DMS153 (cell line): Measurements from ENCODE around the gene SUN1.
"Not testable (repeated sequence)": the region's sequence is repeated elsewhere in the genome, so short reads cannot be mapped to it uniquely, and the experiment has no call there.

ENCODE experiments used
- DNase-seq: peaks from one replicate; lab custom pipeline; 2025; lab: John Stamatoyannopoulos, UW

The SUN1 gene, protein sequence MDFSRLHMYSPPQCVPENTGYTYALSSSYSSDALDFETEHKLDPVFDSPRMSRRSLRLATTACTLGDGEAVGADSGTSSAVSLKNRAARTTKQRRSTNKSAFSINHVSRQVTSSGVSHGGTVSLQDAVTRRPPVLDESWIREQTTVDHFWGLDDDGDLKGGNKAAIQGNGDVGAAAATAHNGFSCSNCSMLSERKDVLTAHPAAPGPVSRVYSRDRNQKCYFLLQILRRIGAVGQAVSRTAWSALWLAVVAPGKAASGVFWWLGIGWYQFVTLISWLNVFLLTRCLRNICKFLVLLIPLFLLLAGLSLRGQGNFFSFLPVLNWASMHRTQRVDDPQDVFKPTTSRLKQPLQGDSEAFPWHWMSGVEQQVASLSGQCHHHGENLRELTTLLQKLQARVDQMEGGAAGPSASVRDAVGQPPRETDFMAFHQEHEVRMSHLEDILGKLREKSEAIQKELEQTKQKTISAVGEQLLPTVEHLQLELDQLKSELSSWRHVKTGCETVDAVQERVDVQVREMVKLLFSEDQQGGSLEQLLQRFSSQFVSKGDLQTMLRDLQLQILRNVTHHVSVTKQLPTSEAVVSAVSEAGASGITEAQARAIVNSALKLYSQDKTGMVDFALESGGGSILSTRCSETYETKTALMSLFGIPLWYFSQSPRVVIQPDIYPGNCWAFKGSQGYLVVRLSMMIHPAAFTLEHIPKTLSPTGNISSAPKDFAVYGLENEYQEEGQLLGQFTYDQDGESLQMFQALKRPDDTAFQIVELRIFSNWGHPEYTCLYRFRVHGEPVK

DNA sequence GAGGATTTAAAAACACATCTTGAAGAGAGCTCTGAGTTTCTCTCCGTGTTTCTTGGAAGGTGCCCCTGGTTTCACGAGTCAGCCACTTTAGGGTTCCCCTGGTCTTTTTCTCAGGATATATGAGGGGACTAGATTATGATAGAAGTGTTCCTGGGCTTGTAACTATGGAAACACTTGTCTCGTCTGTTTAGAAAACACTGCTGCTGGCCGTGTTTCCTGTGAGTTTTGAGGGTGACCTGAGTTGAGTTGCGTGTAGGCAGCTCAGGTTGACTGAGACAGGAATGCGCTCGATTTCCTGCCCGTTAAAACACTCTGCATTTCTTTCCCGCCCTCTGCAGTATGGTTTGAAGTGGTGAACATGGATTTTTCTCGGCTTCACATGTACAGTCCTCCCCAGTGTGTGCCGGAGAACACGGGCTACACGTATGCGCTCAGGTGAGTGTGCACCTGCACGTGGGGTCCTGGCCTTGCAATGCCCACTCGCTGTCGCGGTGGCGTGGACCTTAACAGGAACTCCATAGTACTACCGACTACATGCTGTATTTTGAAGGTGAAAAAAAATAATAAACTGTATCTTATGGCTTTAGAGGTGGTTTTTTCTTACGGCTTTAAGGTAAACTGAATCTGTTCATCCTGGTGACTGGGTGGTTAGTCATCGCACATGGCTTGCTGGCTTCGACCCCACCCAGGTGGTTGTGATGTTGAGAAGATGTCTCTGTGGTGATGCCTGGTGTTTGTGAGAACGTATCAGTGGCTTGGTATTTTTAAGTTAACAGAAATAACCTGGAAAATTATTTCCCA, at the start of gene SUN1:
Gene SUN1 (plus strand): TSS at position 310 of the 801 bp plus-strand sequence. CDS start 49 bp downstream, at position 359.
- peak; percentile 87 for DNase-seq

DNA sequence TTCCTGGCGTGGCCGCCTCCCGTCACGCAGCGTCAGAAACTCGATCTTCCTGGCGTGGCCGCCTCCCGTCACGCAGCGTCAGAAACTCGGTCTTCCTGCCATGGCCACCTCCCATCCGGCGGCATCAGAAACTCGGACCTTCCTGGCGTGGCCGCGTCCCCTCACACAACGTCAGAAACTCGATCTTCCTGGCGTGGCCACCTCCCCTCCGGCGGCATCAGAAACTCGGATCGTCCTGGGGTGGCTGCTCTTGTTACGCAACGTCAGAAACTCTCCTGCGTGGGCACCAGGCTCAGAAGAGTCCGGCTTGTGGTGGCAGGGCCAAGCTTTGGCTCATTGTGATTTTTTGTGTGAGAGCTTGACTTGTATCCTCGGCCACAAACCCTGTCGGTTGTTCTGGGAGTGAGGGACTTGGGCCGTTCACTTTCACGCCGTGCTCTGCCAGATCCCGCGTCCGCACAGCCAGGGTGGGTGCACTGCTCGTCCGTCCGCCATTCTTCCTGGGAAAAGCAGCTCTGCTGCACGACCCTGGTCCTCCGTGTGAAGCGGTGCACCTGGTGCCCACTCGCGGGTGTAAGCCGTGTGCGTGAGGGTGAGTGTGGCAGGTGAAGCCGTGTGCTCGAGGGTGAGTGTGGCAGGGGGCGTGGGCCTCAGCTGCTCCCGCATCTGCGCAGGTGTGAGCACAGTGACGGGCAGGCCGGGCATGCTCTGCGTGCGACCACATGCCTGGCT, 49.4 kb upstream of the SUN1 start:
- DNase-seq = no peak

DNA sequence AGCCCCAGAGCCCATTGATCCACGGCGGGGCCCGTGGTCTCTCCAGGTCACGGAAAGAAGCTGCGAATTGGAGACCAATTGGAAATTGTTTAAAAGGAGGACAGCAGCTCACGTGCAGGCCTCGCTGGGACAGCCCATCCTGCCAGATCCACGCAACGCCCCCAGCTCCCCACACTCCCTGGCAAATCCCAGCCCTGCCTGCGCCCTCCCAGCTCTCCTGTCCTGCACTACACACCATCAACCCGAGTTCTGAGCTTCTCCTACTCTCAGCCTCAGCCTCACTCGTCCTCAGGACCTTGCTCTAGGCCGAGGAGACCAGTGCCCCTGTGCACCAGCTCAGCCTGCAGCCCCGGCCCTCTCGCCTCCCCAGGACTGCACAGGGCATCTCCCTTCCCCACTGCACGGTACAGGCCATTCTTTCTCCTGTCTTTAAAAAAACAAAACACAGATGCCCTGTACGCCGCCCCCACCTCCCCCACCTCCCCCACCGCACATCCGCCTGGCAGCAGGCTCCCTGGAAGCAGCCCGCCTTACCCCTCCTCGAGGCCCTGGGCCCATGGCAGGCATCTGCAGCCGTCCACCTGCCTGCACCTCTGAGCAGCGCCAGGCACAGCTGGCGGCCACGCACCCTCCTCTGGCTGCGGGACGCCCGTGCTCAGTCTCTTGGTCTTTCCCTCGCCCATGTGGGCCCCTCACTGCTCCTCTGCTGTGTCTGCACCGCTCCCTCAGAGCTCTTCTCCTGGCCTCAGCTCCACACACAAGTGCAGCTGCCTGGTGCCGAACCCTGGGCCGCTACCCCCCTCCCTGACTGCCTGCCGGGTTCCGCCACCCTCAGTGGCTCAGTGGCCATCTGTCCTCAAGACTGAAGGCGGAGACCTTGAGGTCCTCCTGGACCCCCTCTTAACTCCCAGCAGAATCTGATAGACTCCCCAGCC, 48.5 kb upstream of the SUN1 start:
- no peak for DNase-seq

DNA sequence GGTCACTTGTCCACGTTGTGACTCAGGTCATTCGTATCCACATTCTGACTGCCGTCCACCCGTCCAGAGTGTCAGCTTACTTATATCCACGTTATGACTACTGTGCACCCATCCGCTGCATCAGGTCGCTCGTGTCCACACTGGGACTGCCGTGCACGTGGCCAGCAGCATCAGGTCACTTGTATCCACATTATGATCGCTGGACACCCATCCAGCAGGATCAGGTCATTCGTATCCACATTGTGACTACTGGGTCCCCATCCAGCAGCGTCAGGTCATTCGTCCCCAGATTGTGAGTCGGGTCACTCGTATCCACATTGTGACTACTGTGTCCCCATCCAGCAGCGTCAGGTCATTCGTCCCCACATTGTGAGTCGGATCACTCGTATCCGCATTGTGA, 47.3 kb upstream of the SUN1 start:
- no peak for DNase-seq

DNA sequence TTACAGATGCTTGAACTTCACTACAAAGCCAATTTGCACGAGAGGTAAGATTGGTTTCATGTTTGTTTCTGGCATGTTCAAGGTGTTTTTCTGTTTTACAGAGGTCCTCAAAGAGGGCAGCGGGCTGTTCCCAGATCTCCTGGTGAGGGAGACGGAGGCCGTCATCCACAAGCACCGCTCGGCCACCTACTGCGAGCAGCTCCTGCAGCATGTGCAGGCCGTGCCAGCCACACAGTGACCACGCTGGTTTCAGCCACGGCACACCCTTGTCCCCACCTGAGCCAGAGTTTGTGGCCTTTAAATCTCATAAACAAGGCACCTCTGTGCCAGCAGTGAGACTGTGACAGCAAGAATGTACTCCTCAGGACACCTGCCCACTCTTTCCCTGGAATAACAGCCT, 46.9 kb upstream of the SUN1 start:
- DNase-seq = no peak

DNA sequence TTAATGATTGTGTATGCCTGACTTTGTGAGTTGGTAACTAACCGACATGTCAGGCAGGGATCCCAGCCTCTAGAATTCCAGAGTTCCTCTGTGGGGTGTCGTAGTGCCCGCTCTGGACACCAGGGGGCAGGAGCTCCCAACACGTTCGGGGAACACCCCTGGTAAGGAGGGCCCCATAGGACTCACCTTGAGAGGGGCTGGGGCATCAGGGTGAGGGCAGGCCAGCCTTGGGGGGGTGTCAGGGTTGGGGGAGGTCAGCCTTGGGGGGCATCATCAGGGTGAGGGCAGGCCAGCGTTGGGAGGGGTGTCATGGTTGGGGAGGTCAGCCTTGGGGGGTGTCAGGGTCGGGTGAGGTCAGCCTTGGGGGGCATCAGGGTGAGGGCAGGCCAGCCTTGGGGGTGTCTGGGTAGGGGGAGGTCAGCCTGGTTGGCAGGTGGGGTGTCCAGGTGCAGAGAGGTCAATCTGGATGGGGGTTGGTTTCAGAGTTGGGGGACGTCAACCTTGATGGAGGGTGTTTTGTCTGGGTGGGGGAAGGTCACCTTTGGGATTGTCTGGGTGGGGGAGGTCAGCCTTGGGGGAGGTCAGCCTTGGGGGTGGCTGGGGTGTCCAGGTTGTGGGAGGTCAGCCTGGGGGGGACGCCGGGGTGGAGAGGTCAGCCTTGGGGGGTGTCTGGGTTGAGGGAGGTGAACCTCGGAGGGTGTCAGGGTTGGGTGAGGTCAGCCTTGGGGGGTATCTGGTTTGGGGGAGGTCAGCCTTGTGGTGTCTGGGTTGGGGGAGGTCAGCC, 45.6 kb upstream of the SUN1 start:
- DNase-seq = peak; percentile 43

DNA sequence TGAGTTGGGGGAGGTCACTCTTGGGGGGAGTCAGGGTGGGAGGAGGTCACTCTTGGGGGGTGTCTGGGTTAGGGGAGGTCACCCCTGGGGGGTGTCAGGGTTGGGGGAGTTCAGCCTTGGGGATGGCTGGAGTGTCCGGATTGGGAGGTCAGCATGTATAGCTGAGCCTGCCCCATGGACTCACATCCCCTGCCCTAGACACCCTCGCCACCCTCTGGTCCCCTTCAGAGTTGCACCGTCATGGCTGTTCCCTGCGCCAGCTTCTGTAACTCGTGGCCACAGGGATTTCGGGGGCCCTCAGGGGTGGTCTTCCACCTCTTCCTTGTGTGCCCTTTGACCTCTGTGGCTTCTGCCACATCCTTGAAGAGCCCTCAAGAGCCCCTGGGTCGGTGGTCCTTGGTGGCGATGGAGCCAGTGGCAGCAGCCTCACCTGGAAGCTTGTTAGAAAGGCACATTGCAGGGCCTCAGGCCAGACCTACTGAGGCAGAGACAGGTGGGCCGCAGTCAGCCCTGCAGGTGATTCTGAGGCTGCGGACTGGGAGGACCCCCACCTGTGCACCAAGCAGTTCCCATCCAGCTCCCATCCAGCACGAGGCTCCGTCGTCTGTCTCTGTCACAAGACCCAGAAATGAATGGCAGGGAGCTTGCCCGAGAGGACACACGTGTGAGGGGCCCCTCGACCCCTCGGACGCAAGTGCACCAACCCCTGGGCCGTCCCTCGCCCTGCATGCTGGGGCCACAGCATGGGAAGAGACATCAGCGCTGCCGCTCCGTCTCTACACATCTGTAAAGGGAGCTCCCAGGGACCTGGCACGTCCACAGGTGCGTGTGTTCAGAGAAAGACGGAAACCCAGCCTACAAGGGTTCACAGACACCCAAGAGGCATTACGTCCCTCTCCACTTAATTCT, 44.7 kb upstream of the SUN1 start:
- DNase-seq = no peak

DNA sequence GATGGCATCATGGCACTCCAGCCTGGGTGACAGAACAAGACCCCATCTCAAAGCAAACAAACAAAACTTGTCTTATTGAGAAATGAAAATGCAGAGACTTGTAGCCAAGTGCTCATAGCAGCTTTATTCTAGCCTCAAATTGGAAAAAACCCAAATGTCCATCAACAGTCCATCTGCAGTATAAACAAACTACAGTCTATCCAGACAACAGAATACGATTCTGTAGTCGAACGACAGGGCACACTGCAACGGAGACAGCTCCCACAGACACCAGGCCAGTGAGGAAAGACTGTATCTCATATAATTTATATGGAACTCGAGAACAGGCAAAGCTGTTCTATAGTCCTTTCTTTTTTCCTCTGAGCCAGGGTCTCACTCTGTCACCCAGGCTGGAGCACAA, 40.8 kb upstream of the SUN1 start:
- no peak for DNase-seq

DNA sequence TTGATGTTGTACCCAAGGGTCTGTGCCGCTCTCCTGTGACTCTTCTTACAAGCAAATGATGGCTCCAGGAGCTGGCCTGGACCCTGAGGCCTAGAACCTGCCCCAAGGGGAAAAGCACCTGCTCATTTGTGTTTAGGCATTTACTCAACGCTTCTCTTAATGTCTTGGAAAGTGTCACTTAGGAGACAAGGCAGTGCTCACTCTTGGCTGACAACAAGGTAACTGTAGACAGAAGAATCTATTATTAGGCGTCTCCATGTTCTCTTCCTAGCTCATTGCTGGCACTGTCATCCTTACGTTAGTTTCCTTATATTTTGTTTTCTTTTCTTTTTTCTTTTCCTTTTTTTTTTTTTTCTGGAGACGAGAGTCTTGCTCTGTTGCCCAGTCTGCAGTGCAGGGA, 38.1 kb upstream of the SUN1 start:
- DNase-seq = no peak

DNA sequence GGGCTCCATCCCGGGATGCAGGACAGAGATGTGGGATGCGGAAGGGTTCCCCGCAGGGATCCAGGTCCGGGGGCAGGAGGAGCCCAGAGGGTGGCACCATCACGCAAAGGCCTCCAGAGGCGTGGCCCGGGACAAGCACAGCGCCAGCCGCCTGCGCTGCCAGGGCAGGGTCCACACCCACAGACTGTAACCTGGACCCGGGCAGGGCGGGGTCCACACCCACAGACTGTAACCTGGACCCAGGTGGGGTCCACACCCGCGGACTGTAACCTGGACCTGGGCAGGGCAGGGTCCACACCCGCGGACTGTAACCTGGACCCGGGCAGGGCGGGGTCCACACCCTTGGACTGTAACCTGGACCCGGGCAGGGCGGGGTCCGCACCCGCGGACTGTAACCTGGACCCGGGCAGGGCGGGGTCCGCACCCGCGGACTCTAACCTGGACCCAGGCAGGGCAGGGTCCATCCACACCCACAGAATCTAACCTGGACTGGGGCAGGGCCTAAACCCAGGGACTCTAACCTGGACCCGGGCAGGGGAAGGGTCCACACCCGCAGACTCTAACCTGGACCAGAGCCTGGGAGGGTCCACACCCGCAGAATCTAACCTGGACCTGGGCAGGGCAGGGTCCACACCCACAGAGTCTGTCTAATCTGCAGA, 37.5 kb upstream of the SUN1 start:
- no peak for DNase-seq

DNA sequence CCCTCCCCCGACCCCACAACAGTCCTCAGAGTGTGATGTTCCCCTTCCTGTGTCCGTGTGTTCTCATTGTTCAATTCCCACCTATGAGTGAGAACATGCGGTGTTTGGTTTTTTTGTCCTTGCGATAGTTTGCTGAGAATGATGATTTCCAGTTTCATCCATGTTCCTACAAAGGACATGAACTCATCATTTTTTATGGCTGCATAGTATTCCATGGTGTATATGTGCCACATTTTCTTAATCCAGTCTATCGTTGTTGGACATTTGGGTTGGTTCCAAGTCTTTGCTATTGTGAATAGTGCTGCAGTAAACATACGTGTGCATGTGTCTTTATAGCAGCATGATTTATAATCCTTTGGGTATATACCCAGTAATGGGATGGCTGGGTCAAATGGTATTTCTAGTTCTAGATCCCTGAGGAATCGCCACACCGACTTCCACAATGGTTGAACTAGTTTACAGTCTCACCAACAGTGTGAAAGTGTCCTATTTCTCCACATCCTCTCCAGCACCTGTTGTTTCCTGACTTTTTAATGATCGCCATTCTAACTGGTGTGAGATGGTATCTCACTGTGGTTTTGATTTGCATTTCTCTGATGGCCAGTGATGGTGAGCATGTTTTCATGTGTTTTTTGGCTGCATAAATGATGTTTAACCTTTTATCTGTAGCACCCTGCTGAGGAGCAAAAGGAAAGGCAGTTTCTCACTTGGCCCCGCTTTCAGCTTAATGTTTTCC, 35.7 kb upstream of the SUN1 start:
- not testable (repeated sequence) for DNase-seq

DNA sequence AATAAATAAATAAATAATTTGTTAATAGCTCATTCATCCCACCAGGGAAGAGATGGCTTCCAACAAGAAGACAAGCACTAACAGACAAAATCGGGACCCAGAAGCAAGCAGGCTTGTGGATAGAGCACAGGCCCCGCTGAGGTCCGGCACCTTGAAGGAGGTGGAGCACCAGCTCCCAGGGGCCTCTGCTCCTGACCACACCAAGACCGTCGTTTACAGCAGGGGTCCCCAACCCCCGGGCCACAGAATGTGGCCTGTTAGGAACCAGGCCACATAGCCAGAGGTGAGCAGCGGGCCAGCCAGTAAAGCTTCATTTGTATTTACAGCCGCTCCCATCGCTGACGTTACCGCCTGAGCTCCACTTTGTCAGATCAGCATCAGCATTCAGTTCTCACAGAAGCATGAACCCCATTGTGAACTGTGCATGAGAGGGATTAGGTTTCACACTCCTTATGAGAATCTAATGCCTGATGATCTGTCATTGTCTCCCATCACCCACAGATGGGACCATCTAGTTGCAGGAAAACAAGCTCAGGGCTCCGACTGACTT, 33.3 kb upstream of the SUN1 start:
- DNase-seq = no peak

DNA sequence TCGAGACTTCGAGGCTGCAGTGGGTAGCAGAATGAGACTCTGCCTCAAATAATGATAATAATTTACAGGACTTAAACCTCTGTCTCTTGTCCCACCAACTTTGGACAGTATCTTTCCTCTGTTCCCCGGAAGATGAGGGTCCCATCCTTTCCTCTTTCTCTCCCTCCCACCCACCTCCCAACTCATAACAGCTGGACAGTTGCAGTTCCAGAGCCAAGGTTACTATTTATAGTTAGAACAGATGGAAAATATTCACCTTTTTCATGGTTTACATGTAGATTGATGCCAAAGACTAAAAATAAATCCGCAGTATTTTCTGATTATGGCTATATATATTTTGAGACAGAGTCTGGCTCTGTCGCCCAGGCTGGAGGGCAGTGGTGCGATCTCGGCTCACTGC, 31.6 kb upstream of the SUN1 start:
- DNase-seq = no peak

DNA sequence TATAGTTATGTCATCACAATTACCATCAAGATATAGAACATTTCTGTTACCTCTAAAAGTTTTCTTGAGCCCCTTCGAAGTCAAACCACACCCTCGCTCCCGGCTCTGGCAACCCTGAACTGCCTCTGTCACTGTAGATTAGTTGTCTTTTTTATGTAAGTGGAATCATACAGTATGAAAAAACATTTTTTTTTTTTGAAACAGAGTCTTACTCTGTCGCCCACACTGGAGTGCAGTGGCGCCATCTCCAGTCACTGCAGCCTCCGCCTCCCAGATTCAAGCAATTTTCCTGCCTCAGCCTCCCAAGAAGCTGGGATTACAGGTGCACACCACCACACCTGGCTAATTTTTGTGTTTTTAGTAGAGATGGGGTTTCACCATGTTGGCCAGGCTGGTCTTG, 30.9 kb upstream of the SUN1 start:
- DNase-seq = not testable (repeated sequence)

DNA sequence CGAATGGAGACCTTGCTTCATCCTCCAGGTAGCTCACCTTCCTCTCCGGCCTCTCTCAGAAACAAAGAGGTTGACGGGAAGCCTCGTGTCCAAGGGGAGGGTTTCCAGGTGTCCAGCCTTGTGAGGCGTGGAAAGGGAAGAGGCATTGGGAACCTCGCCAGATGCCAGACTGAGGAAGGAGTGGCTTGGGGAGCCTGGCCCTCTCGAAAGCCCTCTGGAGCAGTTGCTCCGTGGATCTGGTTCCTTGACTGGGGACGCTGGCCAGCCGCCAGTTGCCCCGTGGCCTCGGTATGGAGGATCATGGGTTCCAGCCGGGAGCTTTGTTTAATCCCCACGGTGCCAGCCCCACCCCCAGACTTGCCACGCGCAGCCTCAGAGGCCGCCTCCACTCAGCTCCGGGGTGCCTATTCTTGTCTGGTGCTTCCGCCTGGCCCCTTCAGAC, 30.3 kb upstream of the SUN1 start:
- peak; percentile 31 for DNase-seq

DNA sequence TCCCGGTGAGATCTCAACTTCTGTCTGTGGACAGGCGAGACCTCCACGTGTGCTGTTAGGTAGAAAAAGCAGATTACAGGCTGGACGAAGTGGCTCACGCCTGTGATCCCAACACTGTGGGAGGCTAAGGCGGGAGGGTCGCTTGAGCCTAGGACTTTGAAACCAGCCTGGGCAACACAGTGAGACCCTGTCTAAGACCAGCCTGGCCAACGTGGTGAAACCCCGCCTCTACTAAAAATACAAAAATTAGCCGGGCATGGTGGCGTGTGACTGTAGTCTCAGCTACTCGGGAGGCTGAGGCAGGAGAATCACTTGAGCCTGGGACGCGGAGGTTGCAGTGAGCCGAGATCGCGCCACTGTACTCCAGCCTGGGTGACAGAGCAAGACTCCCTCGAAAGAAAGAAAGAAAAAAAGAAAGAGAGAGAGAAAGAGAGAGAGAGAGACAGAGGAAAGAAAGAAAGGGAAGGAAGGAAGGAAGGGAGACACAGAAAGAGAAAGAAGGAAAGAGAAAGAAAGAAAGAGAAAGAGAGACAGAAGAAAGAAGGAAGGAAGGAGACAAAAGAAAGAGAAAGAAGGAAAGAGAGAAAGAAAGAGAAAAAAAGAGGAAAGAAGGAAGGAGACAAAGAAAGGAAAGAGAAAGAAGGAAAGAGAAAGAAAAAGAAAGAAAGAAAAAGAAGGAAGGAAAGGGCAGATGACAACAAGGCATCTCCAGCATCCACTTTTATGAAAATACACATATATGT, 29.6 kb upstream of the SUN1 start:
- no peak for DNase-seq
